Stimulated activated CD4-positive, alpha-beta T cell treated with anti-CD3 and anti-CD28 coated beads, Interleukin-1b, Interleukin-23, amount 100 ng/mL, for 4 hours (primary cell): ENCODE data around the gene GSTA4.
A peak's percentile ranks its signal among the peaks of the same experiment; 100 is the strongest.
"Not testable (repeated sequence)": the region's sequence is repeated elsewhere in the genome, so short reads cannot be mapped to it uniquely, and the experiment has no call there.

Experiments
- DNase-seq, 2 donors: peaks; one replicate each; pipeline ENCODE4 v3.0.0-alpha.2; 2020; ENCODE audit warnings: low read depth in 2 of 2

Gene GSTA4

DNA sequence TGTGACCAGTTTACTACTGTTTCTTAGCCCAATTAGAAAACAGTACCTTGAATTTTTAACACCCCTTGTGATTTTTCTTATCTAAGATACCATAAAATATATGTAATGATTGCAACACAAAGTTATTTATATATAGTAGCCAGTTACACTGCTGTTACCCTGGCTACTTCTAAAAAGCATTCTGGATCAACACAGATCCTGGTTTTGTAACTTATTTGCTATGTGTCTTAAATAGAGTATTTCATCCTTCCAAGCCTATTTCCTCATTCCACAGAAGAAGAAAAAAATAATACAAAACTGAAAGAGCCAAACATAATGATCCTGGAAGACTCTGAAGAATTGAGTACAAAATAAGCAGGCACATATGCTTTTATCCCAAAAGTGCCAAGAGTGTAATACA lies 19.0 kb upstream of the GSTA4 start:
- DNase-seq, result no peak

DNA sequence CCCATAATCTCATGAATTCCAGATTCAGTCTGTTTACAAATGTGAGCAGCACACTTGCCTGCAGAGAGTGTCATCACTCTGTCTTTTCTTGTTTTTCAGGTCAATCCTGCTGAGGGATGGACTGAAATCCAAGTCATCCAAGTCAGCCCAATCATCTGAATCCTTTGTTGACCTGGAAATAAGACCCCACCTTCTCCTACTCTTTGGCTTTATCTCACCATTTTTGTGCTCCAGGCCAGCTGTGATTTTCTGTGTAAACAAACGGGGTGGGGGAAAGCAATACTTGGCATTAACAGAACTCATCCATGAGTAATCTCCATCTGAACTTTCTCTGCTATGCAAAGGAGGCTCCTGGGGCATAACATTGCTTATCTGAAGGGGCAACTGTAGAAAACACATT lies 16.9 kb upstream of the GSTA4 start:
- no peak for DNase-seq

DNA sequence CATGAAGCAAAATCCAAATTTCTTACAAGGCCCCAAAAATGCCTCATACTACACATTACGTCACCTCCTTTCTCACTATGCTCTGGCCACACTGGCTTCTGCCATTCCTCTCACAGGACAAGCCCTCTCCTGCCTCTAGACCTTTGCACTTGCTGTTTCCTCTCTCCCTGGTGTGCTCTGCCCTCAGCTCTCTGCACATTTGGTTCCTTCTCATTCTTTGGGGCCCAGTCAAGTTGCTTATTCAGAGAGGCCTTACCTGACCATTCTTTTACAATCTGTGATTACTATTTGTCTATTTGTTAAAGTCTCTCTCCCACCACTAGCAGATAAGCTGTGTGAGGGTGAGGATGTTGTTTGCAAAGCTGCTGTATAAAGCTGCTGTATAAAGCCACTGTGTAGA lies 15.4 kb upstream of the GSTA4 start:
- no peak for DNase-seq

DNA sequence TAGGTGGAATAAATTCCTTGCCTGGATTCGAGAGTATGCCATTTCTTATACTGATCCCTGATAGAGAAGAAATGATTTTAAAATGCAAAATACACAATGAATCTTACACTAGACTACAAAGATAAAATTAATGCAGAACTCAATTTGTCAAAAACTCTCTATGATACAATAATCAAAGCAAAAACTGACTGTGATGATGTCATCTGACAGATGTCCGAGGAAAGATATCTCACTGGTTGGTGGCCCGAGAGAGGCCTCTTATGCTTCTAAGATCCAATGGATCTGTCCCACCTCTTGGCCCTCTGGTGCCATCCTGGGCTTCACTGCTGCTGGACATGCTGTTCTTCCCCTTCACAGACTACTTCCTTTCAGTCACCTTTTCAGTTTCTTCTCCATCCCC lies 14.4 kb upstream of the GSTA4 start:
- DNase-seq, result no peak

DNA sequence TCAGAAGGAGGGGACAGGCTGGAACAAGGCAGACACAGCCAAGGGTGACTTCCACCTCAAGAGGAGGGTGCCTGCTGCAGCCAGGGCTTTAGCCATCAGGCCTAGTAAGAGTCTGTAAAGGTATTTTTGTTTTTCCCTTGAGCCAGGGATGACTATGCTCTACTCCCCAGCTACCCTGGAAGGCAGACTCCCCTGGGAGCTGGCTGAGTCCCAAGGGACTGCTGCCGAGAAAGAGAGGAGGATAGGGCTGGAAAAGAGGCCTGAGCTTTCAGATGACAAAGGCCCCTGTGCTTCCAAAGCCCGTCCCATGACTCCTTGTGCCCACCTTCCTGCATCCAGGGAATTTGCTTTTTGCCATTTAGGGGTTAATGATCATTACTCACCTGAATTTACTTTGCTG lies 14.0 kb upstream of the GSTA4 start:
- no peak for DNase-seq

DNA sequence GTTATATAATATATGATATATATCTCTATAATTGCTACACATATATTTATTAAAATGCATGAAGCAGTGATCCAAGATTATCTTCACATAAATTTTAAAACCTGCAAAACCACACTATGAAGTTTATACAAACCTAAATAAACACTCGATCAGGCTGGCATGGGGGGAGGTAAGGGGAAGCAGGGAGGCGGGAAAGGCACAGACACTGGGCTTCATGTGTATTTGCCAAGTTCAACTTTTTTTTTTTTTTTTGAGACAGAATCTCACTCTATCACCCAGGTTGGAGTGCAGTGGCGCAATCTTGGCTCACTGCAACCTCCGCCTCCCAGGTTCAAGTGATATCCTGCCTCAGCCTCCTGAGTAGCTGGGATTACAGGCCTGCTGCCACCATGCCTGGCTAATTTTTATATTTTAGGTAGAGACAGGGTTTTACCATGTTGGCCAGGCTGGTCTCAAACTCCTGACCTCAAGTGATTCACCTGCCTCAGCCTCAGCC lies 13.2 kb upstream of the GSTA4 start:
- not testable (repeated sequence) for DNase-seq

DNA sequence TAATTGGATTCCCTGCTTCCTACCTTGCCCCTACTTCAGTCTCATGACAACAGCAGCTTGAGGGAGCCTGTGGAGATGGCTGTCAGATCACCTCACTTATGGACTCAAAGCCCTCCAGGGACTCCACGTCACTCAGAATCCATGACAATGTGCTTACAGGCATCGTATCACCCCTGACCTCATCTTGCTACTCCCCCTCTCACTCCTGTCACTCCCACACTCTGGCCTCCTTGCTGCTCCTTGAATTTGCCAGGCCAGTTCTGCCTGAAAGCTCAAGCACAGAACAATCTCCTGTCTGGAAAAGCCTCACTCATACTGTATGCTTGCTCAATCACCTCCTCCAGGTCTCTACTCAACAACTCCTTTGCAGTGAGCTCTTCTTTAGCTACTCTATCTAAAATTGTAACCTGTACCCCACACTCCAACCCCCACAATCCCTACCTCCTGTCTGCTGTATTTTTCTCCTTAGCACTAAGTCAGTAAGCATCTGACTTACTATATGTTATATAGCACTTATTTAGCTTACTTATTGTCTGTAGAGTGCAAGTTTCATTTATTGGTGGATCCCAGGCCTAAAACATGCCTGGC lies 10.7 kb upstream of the GSTA4 start:
- DNase-seq, result no peak

DNA sequence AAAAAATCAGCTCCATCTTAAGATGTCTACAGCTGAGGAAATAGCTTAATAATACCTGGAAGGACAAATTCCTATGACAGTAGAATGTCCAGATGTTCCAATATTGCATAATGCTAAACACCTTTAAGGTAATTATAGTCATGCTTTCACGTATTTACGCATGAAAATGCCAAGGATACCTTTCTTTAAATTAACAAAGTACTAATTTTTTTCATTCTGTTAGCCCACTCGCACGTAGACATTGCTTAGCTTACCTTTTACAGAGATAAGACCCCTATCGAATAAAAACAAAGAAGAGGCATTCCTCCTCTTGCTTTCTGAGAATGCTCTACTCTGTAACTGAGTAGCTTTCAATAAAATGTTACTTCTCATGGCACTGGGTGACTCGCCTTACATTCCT lies 4.4 kb upstream of the GSTA4 start:
- DNase-seq, result no peak

DNA sequence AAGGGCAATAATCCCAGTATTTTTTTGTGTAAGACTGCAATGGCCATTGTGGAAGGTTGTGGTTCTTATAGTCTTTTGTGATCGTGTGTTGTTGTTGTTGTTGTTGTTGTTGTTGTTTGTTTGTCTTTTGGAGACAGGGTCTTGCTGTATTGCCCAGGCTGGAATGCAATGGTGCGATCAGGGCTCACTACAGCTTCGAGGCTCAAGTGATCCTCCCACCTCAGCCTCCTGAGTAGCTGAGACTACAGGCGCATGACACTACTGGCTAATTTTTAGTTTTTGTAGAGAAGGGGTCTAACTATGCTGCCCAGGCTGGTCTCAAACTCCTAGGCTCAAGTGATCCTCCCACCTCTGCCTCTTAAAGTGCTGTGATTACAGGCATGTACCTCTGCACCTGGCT lies 3.5 kb upstream of the GSTA4 start:
- DNase-seq, result no peak

DNA sequence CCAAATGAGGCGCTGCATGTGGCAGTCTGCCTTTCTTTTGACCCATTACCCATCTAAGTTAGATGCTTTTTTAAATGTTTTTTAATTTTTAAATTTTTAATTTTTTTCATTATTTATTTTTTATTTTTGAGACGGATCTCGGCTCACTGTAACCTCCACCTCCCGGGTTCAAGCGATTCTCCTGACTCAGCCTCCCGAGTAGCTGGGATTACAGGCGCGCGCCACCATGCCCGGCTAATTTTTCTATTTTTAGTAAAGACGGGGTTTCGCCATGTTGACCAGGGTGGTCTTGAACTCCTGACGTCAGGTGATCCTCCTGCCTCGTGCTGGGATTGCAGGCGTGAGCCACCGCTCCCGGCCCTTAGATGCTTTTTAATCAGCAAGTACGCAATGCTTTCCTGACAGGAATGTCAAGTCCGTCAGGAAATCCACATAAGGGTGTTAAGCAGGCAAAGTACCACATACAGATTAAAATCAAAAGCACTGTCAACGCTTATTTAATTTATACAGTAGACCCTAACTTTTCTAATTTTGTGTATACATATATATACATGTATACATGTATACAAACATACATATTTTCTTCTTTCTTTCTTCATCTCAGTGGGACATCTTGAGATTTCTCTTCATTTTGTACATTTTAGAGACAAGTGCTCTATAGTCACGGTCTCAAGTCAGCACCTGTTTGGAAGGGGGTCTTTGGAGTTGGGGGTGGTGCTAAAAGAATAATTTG lies 995 bp upstream of the GSTA4 start:
- DNase-seq, result no peak

DNA sequence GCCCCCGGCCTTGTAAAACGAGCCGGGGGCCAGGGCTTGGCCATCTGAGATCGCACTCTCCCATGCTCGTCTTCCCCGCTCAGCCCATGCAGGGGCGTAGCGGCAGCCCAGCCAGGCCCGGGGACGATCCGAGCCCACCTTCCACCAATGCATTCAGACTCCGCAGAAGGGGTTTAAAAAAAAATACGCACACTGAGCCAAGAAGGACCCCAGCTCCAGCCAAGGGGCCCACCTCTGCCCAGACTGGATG lies 320 bp downstream of the GSTA4 start:
- peak in 1 of 2 donors; percentile 24 for DNase-seq

DNA sequence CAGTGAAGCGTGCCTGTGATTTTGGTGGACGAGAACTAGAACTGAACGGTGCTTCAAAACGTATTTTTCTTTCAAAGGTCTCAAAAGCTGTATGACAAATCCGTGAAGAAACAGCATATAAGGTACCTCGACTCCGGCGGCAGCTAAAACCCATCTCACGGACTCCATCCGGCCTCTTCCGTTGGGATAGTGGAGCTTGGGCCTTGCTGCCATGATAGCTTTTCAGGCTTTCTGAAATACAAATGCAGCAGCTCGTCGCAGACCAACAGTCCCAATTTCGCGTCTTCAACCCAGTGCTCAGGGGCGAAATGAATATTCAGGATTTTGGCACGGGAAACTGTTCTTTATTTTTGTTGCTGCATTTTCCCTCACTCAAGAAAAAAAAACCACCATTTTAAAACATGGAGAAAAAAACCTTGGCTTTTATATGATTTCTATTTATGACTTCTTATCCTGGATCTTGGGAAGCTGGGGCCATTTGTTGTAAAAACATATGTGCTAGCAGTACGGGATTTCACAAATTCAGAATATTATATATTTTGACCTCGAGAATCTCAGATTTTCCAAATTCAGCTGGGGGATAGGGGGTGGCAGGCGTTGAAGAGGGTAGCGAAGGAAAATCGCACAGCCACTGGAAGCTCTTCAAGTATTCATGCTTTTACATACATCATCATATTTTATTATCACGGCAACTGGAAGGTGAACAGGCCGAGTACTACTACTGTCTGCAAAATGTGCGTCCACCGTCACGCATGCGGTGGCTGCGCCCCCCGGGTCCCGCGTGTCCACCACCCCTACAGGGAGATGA lies 849 bp downstream of the GSTA4 start:
- DNase-seq, result no peak

DNA sequence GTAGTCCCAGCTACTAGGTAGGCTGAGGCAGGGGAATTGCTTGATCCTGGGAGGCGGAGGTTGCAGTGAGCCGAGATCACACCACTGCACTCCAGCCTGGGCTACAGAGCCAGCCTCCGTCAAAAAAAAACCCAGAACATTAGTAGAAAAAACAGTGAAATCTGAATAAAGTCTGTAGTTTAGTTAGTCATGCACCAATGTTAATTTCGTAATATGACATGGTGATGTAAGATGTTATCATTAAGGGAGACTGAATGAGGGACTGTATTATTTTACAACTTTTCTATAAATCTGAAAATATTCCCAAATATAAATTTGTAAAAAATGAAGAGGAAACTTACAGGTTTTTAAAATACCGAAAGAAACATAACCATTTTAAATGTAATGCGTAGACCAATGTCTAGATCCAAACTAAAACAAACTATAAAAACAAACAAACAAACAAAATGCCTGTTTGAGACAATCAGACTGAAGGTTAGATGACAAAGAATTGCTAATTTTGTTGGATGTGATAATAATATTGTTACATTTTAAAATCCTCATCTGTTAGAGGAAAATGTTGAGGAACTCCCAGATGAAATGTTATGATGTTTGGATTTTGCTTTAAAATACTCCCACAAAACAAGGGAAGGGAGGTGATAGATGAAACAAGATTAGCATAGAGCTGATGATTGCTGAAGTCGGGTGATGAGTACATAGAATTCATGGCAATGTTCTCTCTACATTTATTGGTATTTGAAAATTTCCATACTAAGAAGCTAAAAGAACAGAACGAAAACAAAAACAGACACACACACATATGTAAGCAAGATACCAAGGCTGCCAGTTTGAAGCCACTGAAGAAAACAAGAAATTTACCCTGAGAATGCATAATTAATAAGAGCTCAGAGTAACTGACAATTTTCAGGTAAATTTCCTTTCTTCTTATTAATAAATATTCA lies 1.8 kb downstream of the GSTA4 start:
- no peak for DNase-seq

DNA sequence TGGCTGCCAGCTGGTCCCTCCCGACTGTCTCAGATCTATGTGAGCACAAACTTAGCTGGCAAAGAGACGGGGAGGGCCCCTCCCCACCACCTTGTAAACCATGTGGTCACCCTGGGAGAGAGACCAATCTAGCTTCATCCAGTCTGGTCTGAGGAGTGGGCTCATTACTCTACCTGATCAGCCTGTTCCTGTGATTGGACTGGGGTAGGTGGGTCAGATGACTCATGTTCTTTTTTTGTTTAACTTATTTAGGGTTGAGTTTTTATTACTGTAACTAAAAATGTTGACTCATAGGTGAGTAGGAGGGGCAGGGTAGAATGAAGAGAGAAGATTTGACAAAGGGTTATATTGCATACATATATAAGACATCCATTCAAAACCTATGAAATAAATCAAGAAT lies 4.7 kb downstream of the GSTA4 start:
- DNase-seq, result no peak

DNA sequence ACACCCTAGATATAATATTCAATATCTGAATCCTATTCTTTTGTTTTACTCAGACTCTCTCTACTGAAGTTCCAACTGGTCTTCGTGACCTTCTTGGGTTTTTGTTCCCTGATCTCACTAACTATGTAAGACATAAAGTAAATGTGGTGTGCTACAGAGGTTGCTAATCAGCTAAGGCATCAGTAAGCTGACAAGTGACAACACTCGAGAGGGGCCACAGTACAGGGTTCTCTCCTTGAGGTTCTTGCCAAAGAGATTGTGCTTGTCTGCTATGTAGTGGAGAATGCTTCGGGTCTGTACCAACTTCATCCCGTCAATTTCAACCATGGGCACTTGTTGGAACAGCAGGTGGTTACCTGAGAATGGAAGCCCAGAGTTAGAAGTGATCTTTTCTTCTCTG lies 9.9 kb downstream of the GSTA4 start:
- DNase-seq, result no peak

DNA sequence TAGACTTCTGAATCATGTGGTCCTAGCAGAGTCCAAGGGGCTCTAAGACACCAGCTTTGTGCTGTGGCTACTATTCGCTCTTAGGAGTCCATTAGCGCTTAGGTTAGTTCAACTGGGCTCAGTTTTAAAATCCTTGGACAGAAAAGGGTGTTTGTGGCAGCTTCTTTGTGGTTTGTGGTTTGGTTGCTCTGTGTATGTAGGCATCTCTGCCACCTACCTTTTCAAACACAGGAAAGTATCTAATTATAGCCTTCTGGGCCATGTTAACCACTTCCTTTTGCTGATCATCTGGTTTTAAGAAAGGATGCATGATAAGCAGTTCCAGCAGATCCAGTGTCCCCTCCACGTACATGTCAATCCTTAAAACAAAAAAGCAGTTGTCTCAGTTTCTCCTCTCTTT lies 10.8 kb downstream of the GSTA4 start:
- DNase-seq, result no peak

DNA sequence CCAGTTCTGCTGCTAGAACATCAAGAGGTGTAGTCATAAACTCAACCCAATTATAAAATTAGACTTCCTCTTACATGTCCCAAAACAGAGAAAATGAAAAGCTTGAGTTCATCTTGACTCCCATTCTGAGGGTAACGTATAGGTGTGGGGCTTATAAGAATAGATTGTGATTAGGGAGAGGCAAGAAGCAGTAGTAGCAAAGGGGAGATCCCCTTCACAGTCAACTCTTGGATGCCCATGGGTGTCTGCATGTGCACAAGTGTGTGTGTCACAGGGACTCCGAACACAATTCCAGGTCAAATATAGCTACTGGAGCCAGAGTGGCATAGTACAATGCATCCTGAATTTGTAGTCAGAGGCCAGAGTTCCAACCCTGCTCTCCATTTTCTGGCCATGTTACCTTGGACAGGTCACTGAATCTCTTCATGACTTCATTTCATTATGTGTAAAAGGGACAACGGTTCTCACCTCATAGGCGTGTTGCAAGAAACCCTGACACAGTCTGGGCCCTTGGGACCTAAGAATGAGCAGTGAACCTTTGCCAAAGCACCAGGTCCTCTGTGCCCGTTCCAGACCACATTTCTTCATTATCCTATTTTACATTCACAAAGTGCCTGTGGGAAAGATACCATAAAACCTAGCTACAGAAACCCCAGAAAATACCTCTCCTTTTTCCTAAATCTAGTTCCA lies 11.8 kb downstream of the GSTA4 start:
- DNase-seq, result no peak

DNA sequence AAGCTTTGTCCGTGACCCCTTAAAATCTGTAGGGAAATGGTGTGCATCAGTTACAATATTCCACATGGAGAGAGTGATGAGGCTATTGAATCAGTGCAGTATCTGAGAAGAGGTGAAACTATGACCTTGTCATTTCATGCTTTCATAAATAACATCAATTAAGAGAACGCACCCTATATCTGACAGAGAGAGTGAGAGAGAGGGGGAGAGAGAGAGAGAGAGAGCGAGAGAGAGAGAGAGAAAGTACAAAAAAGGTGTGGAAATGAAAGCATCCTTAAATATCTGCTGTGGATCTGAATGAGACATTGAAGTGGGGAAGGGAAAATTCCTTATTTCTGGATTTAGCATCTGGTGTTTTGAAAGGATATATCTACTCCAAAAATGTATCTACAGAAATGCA lies 12.4 kb downstream of the GSTA4 start:
- no peak for DNase-seq

DNA sequence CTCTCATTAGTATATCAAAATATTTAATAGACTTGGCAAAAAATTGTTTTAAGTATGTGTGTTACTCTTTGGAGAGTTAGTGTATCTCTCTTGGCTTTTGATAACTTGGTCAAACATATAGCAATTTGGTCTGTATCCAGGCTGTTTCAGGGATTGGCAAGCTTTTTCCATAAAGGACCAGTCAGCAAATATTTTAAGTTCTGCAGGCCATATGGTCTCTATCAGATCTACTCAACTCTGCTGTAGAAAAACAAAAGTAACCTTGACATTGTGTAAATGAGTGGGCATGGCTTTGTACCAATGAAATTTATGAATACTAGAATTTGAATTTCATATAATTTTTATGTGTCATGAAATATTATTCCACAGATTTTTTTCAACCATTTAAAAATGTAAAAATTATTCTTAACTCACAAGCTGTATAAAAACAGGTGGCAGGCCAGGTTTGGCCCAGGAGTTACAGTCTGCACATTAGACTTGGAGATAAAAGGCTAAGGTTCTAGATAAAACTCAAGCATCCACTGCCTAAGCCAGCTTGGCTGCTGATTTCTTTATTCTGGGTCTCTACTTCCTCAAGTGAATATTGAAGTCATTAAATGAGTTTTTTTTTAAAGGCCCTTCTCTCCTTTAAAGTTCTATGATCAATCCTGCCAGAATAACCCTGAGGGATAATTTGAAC lies 13.7 kb downstream of the GSTA4 start:
- DNase-seq, result no peak

DNA sequence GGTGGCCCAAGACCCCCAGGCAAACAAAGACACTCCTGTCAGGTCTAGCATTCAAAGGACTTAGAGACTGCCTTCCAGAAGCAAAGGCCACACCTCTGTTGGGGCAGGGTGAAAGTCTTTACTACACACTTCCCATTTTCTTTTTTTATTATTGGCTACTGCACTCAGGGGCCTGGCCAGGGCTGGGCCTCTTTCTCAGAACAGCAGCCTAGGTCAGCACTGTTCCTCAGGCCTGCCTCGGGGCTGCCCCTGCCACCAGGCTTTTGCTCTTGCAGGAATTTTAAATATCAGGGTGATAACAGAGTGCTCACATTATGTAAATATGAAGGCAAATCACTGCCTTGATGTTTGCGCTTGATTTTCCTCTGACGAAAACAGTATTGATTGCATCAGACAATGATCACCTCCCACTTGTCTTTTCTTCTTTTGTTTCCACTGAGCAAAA lies 18.5 kb downstream of the GSTA4 start:
- DNase-seq, result no peak

DNA sequence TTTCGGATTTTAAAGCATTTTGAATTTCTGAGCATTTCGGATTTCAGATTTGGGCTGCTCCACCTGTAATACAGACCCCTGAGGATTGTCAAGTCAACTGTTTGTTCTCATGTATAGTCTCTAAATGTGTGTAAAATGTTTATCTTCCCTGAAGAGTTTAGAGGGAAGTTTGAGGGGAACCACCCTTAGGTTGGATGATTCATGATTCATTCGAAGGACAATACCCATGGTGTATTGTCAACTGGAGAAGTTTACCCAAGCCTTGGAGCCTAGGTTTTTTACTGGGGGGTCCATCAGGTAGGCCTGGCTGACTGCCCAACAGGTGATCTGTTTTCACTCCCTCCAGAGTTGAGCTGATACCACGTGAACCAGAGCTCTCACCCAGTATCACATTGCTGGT lies 18.9 kb downstream of the GSTA4 start:
- DNase-seq, result no peak
